Upper lobe of left lung (tissue), 6 donors: ENCODE data around the gene RPL7L1. TPM values are rescaled to one million over a fixed set of nuclear protein-coding genes. Genes with fewer than 3 reads are reported as not detected.

Experiments
- ATAC-seq, 2 donors: fragments of 200-7000 bp; cut with Tn5 transposase; one replicate each; pipeline ENCODE4 v1.9.1; 2022; ENCODE audit warnings: mild to moderate bottlenecking in 2 of 2, moderate library complexity in 2 of 2; ENCODE audit not compliant: low FRiP score in 2 of 2
- DNase-seq, 2 donors: peaks; one replicate each; pipeline ENCODE4 v3.0.0-alpha.2; 2019 to 2020
- H3K27ac ChIP-seq, 4 donors: fragments of 200-600 bp; sonication (generic); one replicate each; pipeline ENCODE4 v1.5.1; 2016 to 2019
- H3K27me3 ChIP-seq, 4 donors: fragments of 200-600 bp; sonication (generic); one replicate each; pipeline ENCODE4 v1.5.1; 2017 to 2019
- H3K36me3 ChIP-seq, 4 donors: fragments of 200-600 bp; sonication (generic); one replicate each; pipeline ENCODE4 v1.5.1; 2016 to 2019
- H3K4me1 ChIP-seq, 4 donors: fragments of 200-600 bp; sonication (generic); one replicate each; pipeline ENCODE4 v1.5.1; 2018 to 2019
- H3K4me3 ChIP-seq, 4 donors: fragments of 200-600 bp; sonication (generic); one replicate each; pipeline ENCODE4 v1.5.1; 2017 to 2019; ENCODE audit warnings: mild to moderate bottlenecking in 2 of 4, moderate library complexity in 1 of 4
- H3K9me3 ChIP-seq, 4 donors: fragments of 200-600 bp; sonication (generic); one replicate each; pipeline ENCODE4 v1.5.1; 2018 to 2019
- CTCF ChIP-seq, 6 experiments: fragments of 450-650 bp in 4 of 6; fragments of 200-600 bp in 2 of 6; sonication (generic) in 2 of 6; IDR thresholded peaks; one replicate each; pipeline ENCODE4 v1.5.1; 2016 to 2019; ENCODE audit warnings: antibody characterized with exemption in 6 of 6
- EP300 ChIP-seq, 4 donors: sonication (generic); formaldehyde crosslinking; IDR thresholded peaks; one replicate each; pipeline ENCODE4 v1.5.1; 2017; ENCODE audit warnings: antibody characterized with exemption in 4 of 4, control low read depth in 2 of 4
- POLR2A ChIP-seq, 4 donors: fragments of 450-650 bp; IDR thresholded peaks; one replicate each; pipeline ENCODE4 v1.5.1; 2016 to 2017; ENCODE audit warnings: antibody characterized with exemption in 4 of 4, mild to moderate bottlenecking in 2 of 4
- POLR2AphosphoS5 ChIP-seq, 2 donors: sonication (generic); formaldehyde crosslinking; IDR thresholded peaks; one replicate each; pipeline ENCODE4 v1.5.1; 2017; ENCODE audit warnings: antibody characterized with exemption in 2 of 2
- WGBS, 2 donors: methylation state at CpG; one replicate each; pipeline ENCODE4 v1.1.5; 2017 to 2018; 5-methylcytosine and 5-hydroxymethylcytosine counted together
- total RNA-seq, 6 donors: library from RNA; depleted of rRNA in 4 of 6; stranded (reverse); fragments of >200 nt in 4 of 6; gene quantifications; one replicate each; pipeline versions ENCODE4 v1.1.0 to v1.2.1, GENCODE V29; 2016 to 2021
- donor health status: DM: no; HTN: no; CAD: no; lungs with moderate emphysema.
- donor health status: DM: no; HTN: yes; CAD: no; lungs with severe emphysema.

The RPL7L1 gene
- total RNA-seq, 6 donors from 2014 or later, result 41.7 to 81.5 (median 58.2) TPM

DNA sequence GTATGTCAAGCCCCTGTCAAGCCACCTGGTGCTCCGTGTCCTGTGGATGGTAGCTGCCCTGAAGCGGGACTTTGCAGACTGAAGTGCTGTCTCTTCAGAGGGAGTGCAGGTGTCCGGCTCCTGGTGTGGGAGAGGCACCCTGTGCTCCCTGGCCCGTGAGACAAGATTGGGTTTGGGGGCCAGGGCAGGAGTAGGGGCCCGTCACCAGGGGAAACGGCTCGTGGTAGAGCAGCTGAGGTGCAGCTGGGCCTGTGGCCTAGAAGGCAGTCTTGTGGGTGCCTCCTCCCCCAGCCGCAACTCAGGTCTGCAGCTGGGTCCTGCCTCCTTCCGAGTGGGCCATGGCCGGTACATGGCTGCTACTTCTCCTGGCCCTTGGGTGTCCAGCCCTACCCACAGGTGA, 36.3 kb downstream of the RPL7L1 start, which contains the start of gene PTCRA:
Gene PTCRA (plus strand): TSS at position 322 of the 400 bp plus-strand sequence. CDS start 17 bp downstream, at position 339.
- Histone ChIP-seq H3K9me3 (no peaks in the 10 kb centered on the region), H3K36me3 (no peaks in the 10 kb centered on the region), H3K27me3 (peaks cover 0 to 4% (median 0%) of the 10 kb centered on the region in 4 donors), H3K4me3 (no peak within 1 kb of the TSS), H3K4me1 (peaks cover 3 to 8% (median 6%) of the 10 kb centered on the region in 4 donors), H3K27ac (no peak within 1 kb of the TSS)
- TF ChIP-seq POLR2AphosphoS5 (IDR thresholded peaks at IDR 0.05) (no peak), POLR2A (IDR thresholded peaks at IDR 0.05) (no peak), CTCF (IDR thresholded peaks at IDR 0.05) (no peak), EP300 (IDR thresholded peaks at IDR 0.05) (no peak)
- ATAC-seq, result peak in 1 of 2 donors; percentile 15
- peak in 1 of 2 donors; percentile 49 for DNase-seq
- WGBS, 2 donors, result 72 to 77% methylated on average over 3 to 8 of the region's 10 CpGs

DNA sequence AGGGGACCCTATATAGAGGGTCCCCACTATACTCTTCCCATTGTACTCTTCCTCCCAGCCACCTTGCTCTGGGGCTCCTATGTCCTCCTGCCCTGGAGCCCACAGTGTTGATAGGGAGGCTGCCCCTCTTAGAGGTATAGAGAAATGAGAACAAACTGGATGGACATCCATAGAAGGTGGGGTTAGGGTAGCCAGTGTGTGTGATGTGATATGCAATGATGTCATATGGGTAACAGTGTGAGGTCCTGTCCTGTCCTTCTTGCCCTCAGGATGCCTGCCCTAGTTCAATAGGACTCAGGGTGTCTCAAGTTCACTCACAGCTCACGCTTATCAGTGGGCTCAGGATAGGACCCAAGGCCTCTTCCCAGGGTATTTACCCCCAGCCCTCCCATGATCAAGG, 36.9 kb downstream of the RPL7L1 start:
- ATAC-seq, result no peak
- DNase-seq, result no peak
- Histone ChIP-seq H3K4me1 (peaks cover 3 to 6% (median 5%) of the 10 kb centered on the region in 4 donors), H3K27me3 (peaks cover 0 to 4% (median 0%) of the 10 kb centered on the region in 4 donors), H3K27ac (no peak overlapping the region), H3K36me3 (no peaks in the 10 kb centered on the region), H3K9me3 (no peaks in the 10 kb centered on the region), H3K4me3 (no peak overlapping the region)
- no peak for TF ChIP-seq POLR2A (IDR thresholded peaks at IDR 0.05)
- TF ChIP-seq EP300 (IDR thresholded peaks at IDR 0.05), result no peak
- no peak for TF ChIP-seq CTCF (IDR thresholded peaks at IDR 0.05)
- no peak for TF ChIP-seq POLR2AphosphoS5 (IDR thresholded peaks at IDR 0.05)
- 80 to 100% methylated on average over 1 of the region's 1 CpG for WGBS, 2 donors

GRCh38 chr6:42921801-42922200, 42.4 kb downstream of the RPL7L1 start:
- Histone ChIP-seq H3K4me1 (no peaks in the 10 kb centered on the region), H3K27ac (no peak overlapping the region), H3K4me3 (no peak overlapping the region), H3K36me3 (no peaks in the 10 kb centered on the region), H3K9me3 (no peaks in the 10 kb centered on the region), H3K27me3 (no peaks in the 10 kb centered on the region)
- no peak for TF ChIP-seq POLR2AphosphoS5 (IDR thresholded peaks at IDR 0.05)
- no peak for TF ChIP-seq POLR2A (IDR thresholded peaks at IDR 0.05)
- TF ChIP-seq EP300 (IDR thresholded peaks at IDR 0.05), result no peak
- no peak for TF ChIP-seq CTCF (IDR thresholded peaks at IDR 0.05)
- DNase-seq (no peak), ATAC-seq (no peak)
- WGBS, 2 donors, result 62 to 67% methylated on average over 6 of the region's 6 CpGs

DNA sequence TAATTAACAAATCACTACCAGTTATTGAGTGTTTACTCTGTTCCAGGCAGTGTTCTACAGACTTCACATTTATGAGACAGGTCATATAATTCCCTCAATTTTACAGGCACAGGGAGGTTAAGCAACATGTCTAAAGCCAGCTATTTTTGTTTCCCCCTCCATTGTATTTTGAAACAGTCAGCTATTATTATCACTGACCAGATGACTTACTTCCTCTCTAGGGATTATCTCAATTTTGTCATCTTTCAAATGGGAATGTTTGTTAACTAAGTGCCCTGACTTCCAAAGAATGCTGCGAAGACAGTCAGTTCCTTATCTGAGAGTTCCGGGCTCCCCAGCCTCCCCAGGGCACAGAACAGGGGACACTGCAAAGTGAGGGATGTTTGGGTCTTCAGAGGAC, 44.2 kb downstream of the RPL7L1 start:
- Histone ChIP-seq H3K27ac (no peak overlapping the region), H3K4me3 (no peak overlapping the region), H3K36me3 (no peaks in the 10 kb centered on the region), H3K27me3 (no peaks in the 10 kb centered on the region), H3K4me1 (peaks cover 0 to 9% (median 6%) of the 10 kb centered on the region in 4 donors), H3K9me3 (no peaks in the 10 kb centered on the region)
- peak in 1 of 2 donors; percentile 42 for ATAC-seq
- TF ChIP-seq EP300 (IDR thresholded peaks at IDR 0.05), result no peak
- no peak for TF ChIP-seq POLR2A (IDR thresholded peaks at IDR 0.05)
- TF ChIP-seq CTCF (IDR thresholded peaks at IDR 0.05), result no peak
- TF ChIP-seq POLR2AphosphoS5 (IDR thresholded peaks at IDR 0.05), result no peak
- no peak for DNase-seq
- 46 to 60% methylated on average over 2 of the region's 2 CpGs for WGBS, 2 donors

GRCh38 chr6:42925248-42925857, 45.9 kb downstream of the RPL7L1 start:
- Histone ChIP-seq H3K36me3 (no peaks in the 10 kb centered on the region), H3K9me3 (no peaks in the 10 kb centered on the region), H3K27me3 (no peaks in the 10 kb centered on the region), H3K27ac (no peak overlapping the region), H3K4me1 (peaks cover 4 to 13% (median 9%) of the 10 kb centered on the region in 4 donors), H3K4me3 (no peak overlapping the region)
- TF ChIP-seq CTCF (IDR thresholded peaks at IDR 0.05) (no peak), EP300 (IDR thresholded peaks at IDR 0.05) (no peak), POLR2A (IDR thresholded peaks at IDR 0.05) (no peak), POLR2AphosphoS5 (IDR thresholded peaks at IDR 0.05) (no peak)
- ATAC-seq (no peak), DNase-seq (peak in 1 of 2 donors; percentile 83)
- 40 to 63% methylated on average over 4 to 12 of the region's 23 CpGs for WGBS, 2 donors
